Esophagus muscularis mucosa (tissue), 4 donors: ENCODE measurements around the gene SDK1. TPM values are rescaled to one million over a fixed set of nuclear protein-coding genes. Genes with fewer than 3 reads are reported as not detected.

Experiments
- DNase-seq: peaks from one replicate; pipeline ENCODE4 v3.0.0-alpha.2; 2017; ENCODE audit errors: extremely low spot score
- H3K27ac ChIP-seq, 4 donors: fragments of 200-600 bp; sonication (generic); replicated peaks in 1 of 4; 1 replicate in 3 of 4; 2 replicates in 1 of 4; pipeline ENCODE4 v1.5.1; 2016 to 2019; ENCODE audit warnings: mild to moderate bottlenecking in 1 of 4
- H3K27me3 ChIP-seq, 4 donors: fragments of 200-600 bp; sonication (generic); one replicate each; pipeline versions ENCODE4 v1.5.1 to v1.6.0; 2016 to 2019
- H3K36me3 ChIP-seq, 4 donors: fragments of 200-600 bp; sonication (generic); one replicate each; pipeline ENCODE4 v1.5.1; 2016 to 2019
- H3K4me1 ChIP-seq, 4 donors: fragments of 200-600 bp; sonication (generic); one replicate each; pipeline ENCODE4 v1.5.1; 2016 to 2019
- H3K4me3 ChIP-seq, 4 donors: fragments of 200-600 bp; sonication (generic); 1 replicate in 2 of 4; 2 replicates in 2 of 4; pipeline ENCODE4 v1.5.1; 2016 to 2019; ENCODE audit warnings: mild to moderate bottlenecking in 4 of 4, moderate library complexity in 1 of 4
- H3K9me3 ChIP-seq, 4 donors: fragments of 200-600 bp; sonication (generic); 1 replicate in 3 of 4; 2 replicates in 1 of 4; pipeline ENCODE4 v1.5.1; 2016 to 2019
- CTCF ChIP-seq, 3 experiments: fragments of 200-600 bp in 2 of 3; fragments of 450-650 bp in 1 of 3; sonication (generic) in 2 of 3; IDR thresholded peaks; one replicate each; pipeline ENCODE4 v1.5.1; 2017 to 2019; ENCODE audit warnings: antibody characterized with exemption in 3 of 3, mild to moderate bottlenecking in 2 of 3, moderate library complexity in 1 of 3
- EP300 ChIP-seq: sonication (generic); formaldehyde crosslinking; IDR thresholded peaks from one replicate; pipeline ENCODE4 v1.6.1; 2017; ENCODE audit warnings: antibody characterized with exemption
- POLR2A ChIP-seq: fragments of 450-650 bp; IDR thresholded peaks from one replicate; pipeline ENCODE4 v1.6.1; 2017; ENCODE audit warnings: antibody characterized with exemption, moderate library complexity, mild to moderate bottlenecking, low read depth
- POLR2AphosphoS5 ChIP-seq, 2 donors: sonication (generic); formaldehyde crosslinking; IDR thresholded peaks; one replicate each; pipeline ENCODE4 v1.6.1; 2017; ENCODE audit warnings: antibody characterized with exemption in 2 of 2
- WGBS: methylation state at CpG from one replicate; pipeline ENCODE4 v1.1.5; 2018; 5-methylcytosine and 5-hydroxymethylcytosine counted together
- intact Hi-C: fragments of 100-400 bp; cut with DNase I; formaldehyde crosslinking; loops from one replicate; pipeline ENCODE4 v1.15.1; 2023
- total RNA-seq, 4 donors: library from RNA; depleted of rRNA; stranded (reverse); fragments of >200 nt; gene quantifications; one replicate each; pipeline versions ENCODE4 v1.1.0 to v1.2.1, GENCODE V29; 2016

Gene SDK1
- total RNA-seq, 4 donors from 2014 or later, result 7.8 to 18.6 (median 12.0) TPM

- Histone ChIP-seq H3K4me1 (no peaks in the 10 kb centered on the region), H3K36me3 (no peaks in the 10 kb centered on the region), H3K27ac (no peak overlapping the region), H3K9me3 (no peaks in the 10 kb centered on the region), H3K27me3 (no peaks in the 10 kb centered on the region), H3K4me3 (no peak overlapping the region)
- DNase-seq, result no peak
- intact Hi-C loops, result no loop called here
- 92% methylated on average over 4 of the region's 4 CpGs for WGBS
- TF ChIP-seq POLR2A (no peak), EP300 (no peak), POLR2AphosphoS5 (IDR thresholded peaks at IDR 0.05) (no peak), CTCF (IDR thresholded peaks at IDR 0.05) (no peak)
Measured at GRCh38 chr7:3832199-3832598, 531.1 kb downstream of the SDK1 start.

GRCh38 chr7:3835109-3835508 is 534.1 kb downstream of the SDK1 start:
- Histone ChIP-seq H3K4me1 (no peaks in the 10 kb centered on the region), H3K9me3 (no peaks in the 10 kb centered on the region), H3K27ac (no peak overlapping the region), H3K4me3 (no peak overlapping the region), H3K27me3 (no peaks in the 10 kb centered on the region), H3K36me3 (no peaks in the 10 kb centered on the region)
- WGBS, result 88% methylated on average over 8 of the region's 8 CpGs
- intact Hi-C loops, result no loop called here
- no peak for DNase-seq
- TF ChIP-seq POLR2A, result no peak
- no peak for TF ChIP-seq POLR2AphosphoS5 (IDR thresholded peaks at IDR 0.05)
- TF ChIP-seq CTCF (IDR thresholded peaks at IDR 0.05), result no peak
- TF ChIP-seq EP300, result no peak

- Histone ChIP-seq H3K27ac (no peak overlapping the region), H3K4me1 (no peaks in the 10 kb centered on the region), H3K36me3 (no peaks in the 10 kb centered on the region), H3K27me3 (no peaks in the 10 kb centered on the region), H3K4me3 (no peak overlapping the region), H3K9me3 (no peaks in the 10 kb centered on the region)
- WGBS, result 86% methylated on average over 7 of the region's 7 CpGs
- no peak for TF ChIP-seq POLR2AphosphoS5 (IDR thresholded peaks at IDR 0.05)
- TF ChIP-seq CTCF (IDR thresholded peaks at IDR 0.05), result no peak
- TF ChIP-seq POLR2A, result no peak
- no peak for TF ChIP-seq EP300
- intact Hi-C loops, result no loop called here
- no peak for DNase-seq
Measured at GRCh38 chr7:3836855-3837254, 535.8 kb downstream of the SDK1 start.

- TF ChIP-seq POLR2AphosphoS5 (IDR thresholded peaks at IDR 0.05), result no peak
- TF ChIP-seq EP300, result no peak
- no peak for TF ChIP-seq CTCF (IDR thresholded peaks at IDR 0.05)
- no peak for TF ChIP-seq POLR2A
- WGBS, result 95% methylated on average over 10 of the region's 10 CpGs
- no peak overlapping the region for H3K27ac ChIP-seq
- no peak for DNase-seq
- no peak overlapping the region for H3K4me3 ChIP-seq
- intact Hi-C loops, result no loop called here
- H3K27me3 ChIP-seq, result no peaks in the 10 kb centered on the region
- no peaks in the 10 kb centered on the region for H3K36me3 ChIP-seq
- no peaks in the 10 kb centered on the region for H3K4me1 ChIP-seq
- no peaks in the 10 kb centered on the region for H3K9me3 ChIP-seq
Measured at GRCh38 chr7:3844540-3845151, 543.6 kb downstream of the SDK1 start.

- intact Hi-C loops, result no loop called here
- no peaks in the 10 kb centered on the region for H3K4me1 ChIP-seq
- no peak overlapping the region for H3K27ac ChIP-seq
- DNase-seq, result no peak
- H3K4me3 ChIP-seq, result no peak overlapping the region
- H3K9me3 ChIP-seq, result no peaks in the 10 kb centered on the region
- WGBS, result 91% methylated on average over 9 of the region's 9 CpGs
- TF ChIP-seq POLR2AphosphoS5 (IDR thresholded peaks at IDR 0.05) (no peak), EP300 (no peak), CTCF (IDR thresholded peaks at IDR 0.05) (no peak), POLR2A (no peak)
- no peaks in the 10 kb centered on the region for H3K36me3 ChIP-seq
- H3K27me3 ChIP-seq, result no peaks in the 10 kb centered on the region
Measured at GRCh38 chr7:3846738-3847137, 545.7 kb downstream of the SDK1 start.
